HepG2 (cell line): ENCODE data around the gene CD300A. TPM values are rescaled to one million over a fixed set of nuclear protein-coding genes. Genes with fewer than 3 reads are reported as not detected.

Experiments
- FOSL1 ChIP-seq: sonication (generic); formaldehyde crosslinking; IDR thresholded peaks from 2 replicates; pipeline ENCODE4 v1.9.0; 2021; ENCODE audit warnings: missing genetic modification reagents, borderline replicate concordance
- GTF2F1 ChIP-seq: fragments of 150-350 bp; IDR thresholded peaks from 2 replicates; pipeline ENCODE4 v1.6.1; 2014; ENCODE audit warnings: low read length
- HNF4A ChIP-seq: sonication (generic); formaldehyde crosslinking; IDR thresholded peaks from 2 replicates; pipeline ENCODE4 v1.4.0; 2020; ENCODE audit warnings: missing genetic modification reagents
- HOXA7 ChIP-seq: sonication (generic); formaldehyde crosslinking; IDR thresholded peaks from 2 replicates; pipeline ENCODE4 v1.8.1; 2022; ENCODE audit warnings: mild to moderate bottlenecking, missing genetic modification reagents, moderate library complexity
- MED1 ChIP-seq: sonication (generic); formaldehyde crosslinking; IDR thresholded peaks from 2 replicates; pipeline ENCODE4 v1.4.0; 2020; ENCODE audit warnings: missing genetic modification reagents
- MXI1 ChIP-seq: IDR thresholded peaks from 3 replicates; pipeline ENCODE4 v1.6.1; 2012; ENCODE audit warnings: low read depth, low read length, inconsistent platforms, borderline replicate concordance
- MZF1 ChIP-seq: sonication (generic); formaldehyde crosslinking; IDR thresholded peaks from 2 replicates; pipeline ENCODE4 v1.8.1; 2023; ENCODE audit warnings: mild to moderate bottlenecking, missing genetic modification reagents, borderline replicate concordance
- NR1H2 ChIP-seq: sonication (generic); formaldehyde crosslinking; IDR thresholded peaks from 2 replicates; pipeline ENCODE4 v1.8.1; 2022; ENCODE audit warnings: low read depth, missing genetic modification reagents, borderline replicate concordance
- PLRG1 ChIP-seq: fragments of 450-650 bp; conservative IDR thresholded peaks from 2 replicates; pipeline ENCODE4 v1.6.1; 2016
- PPARG ChIP-seq: conservative IDR thresholded peaks from 2 replicates; pipeline ENCODE4 v1.6.1; 2016; ENCODE audit warnings: missing biosample characterization, missing genetic modification reagents
- RAD51 ChIP-seq: fragments of 450-650 bp; IDR thresholded peaks from 2 replicates; pipeline ENCODE4 v1.6.1; 2016; ENCODE audit warnings: borderline replicate concordance
- RBM39 ChIP-seq: fragments of 200-400 bp; formaldehyde crosslinking; IDR thresholded peaks from one replicate; pipeline ENCODE4 v1.6.1; 2018; ENCODE audit warnings: antibody characterized with exemption, mild to moderate bottlenecking, low read depth, low read length; ENCODE audit not compliant: poor library complexity, severe bottlenecking
- RFX5 ChIP-seq: IDR thresholded peaks from 2 replicates; pipeline ENCODE4 v1.6.1; 2011; ENCODE audit warnings: low read depth, low read length, improper control_type of control experiment
- RNF2 ChIP-seq: fragments of 450-650 bp; conservative IDR thresholded peaks from 2 replicates; pipeline ENCODE4 v1.6.1; 2016; ENCODE audit warnings: low read depth
- SMAD3 ChIP-seq: sonication (generic); formaldehyde crosslinking; IDR thresholded peaks from 2 replicates; pipeline ENCODE4 v1.4.0; 2020; ENCODE audit warnings: missing genetic modification reagents
- SMC3 ChIP-seq: IDR thresholded peaks from 2 replicates; pipeline ENCODE4 v1.6.1; 2011; ENCODE audit warnings: low read length, improper control_type of control experiment
- SUZ12 ChIP-seq: fragments of 150-350 bp; IDR thresholded peaks from 2 replicates; pipeline ENCODE4 v1.6.1; 2014; ENCODE audit warnings: low read depth, low read length
- THYN1 ChIP-seq: sonication (generic); formaldehyde crosslinking; IDR thresholded peaks from 2 replicates; pipeline ENCODE4 v1.8.1; 2023; ENCODE audit warnings: low read depth, mild to moderate bottlenecking, moderate library complexity, missing genetic modification reagents, borderline replicate concordance
- TOPORS ChIP-seq: sonication (generic); formaldehyde crosslinking; IDR thresholded peaks from 2 replicates; pipeline ENCODE4 v1.8.0; 2023; ENCODE audit warnings: mild to moderate bottlenecking, missing genetic modification reagents
- ZBTB1 ChIP-seq: sonication (generic); formaldehyde crosslinking; IDR thresholded peaks from 2 replicates; pipeline ENCODE4 v1.4.0; 2020; ENCODE audit warnings: missing genetic modification reagents, borderline replicate concordance
- ZNF235 ChIP-seq: sonication (generic); formaldehyde crosslinking; IDR thresholded peaks from 2 replicates; pipeline ENCODE4 v1.8.1; 2023; ENCODE audit warnings: mild to moderate bottlenecking, missing genetic modification reagents, borderline replicate concordance
- ZNF460 ChIP-seq: sonication (generic); formaldehyde crosslinking; IDR thresholded peaks from 2 replicates; pipeline ENCODE4 v1.5.1; 2020; ENCODE audit warnings: missing genetic modification reagents, mild to moderate bottlenecking, borderline replicate concordance
- ZNF672 ChIP-seq: sonication (generic); formaldehyde crosslinking; IDR thresholded peaks from 2 replicates; pipeline ENCODE4 v1.8.1; 2022; ENCODE audit warnings: missing genetic modification reagents
- ZNF772 ChIP-seq: sonication (generic); formaldehyde crosslinking; IDR thresholded peaks from 2 replicates; pipeline ENCODE4 v1.5.0; 2020; ENCODE audit warnings: mild to moderate bottlenecking, missing genetic modification reagents
- ZNF891 ChIP-seq: sonication (generic); formaldehyde crosslinking; IDR thresholded peaks from 2 replicates; pipeline ENCODE4 v1.5.0; 2020; ENCODE audit warnings: mild to moderate bottlenecking, missing genetic modification reagents
- ZZZ3 ChIP-seq: sonication (generic); formaldehyde crosslinking; IDR thresholded peaks from 2 replicates; pipeline ENCODE4 v1.4.0; 2020; ENCODE audit warnings: missing genetic modification reagents, mild to moderate bottlenecking, borderline replicate concordance
- polyA plus RNA-seq, 8 experiments: library from polyadenylated mRNA; depleted of rRNA in 3 of 8; stranded (reverse) in 7 of 8; unstranded in 1 of 8; fragments of >200 nt; fragmentation: Illumina TruSeq in 4 of 8; extraction: Trizol in 4 of 8; gene quantifications; 2 replicates each; pipeline versions ENCODE4 v1.2.1 to v1.2.3, GENCODE V29; 2011 to 2016; ENCODE audit warnings: low read depth in 4 of 8, missing spikeins in 1 of 8, mixed read lengths in 1 of 8; ENCODE audit not compliant: insufficient read depth in 1 of 8
- total RNA-seq, 5 experiments: library from RNA; depleted of rRNA; stranded (reverse); fragments of >200 nt; fragmentation: Illumina TruSeq; extraction: Trizol; gene quantifications; 2 replicates each; pipeline ENCODE4 v1.2.3, GENCODE V29; 2016; ENCODE audit warnings: low read depth in 1 of 5
- TF ChIP-seq, protein P1 (sequence below): sonication (generic); formaldehyde crosslinking; IDR thresholded peaks from 2 replicates; pipeline ENCODE4 v1.4.0; 2020; ENCODE audit warnings: mild to moderate bottlenecking, missing genetic modification reagents
- TF ChIP-seq, protein P2 (sequence below): sonication (generic); formaldehyde crosslinking; IDR thresholded peaks from 2 replicates; pipeline ENCODE4 v1.4.0; 2020; ENCODE audit warnings: missing genetic modification reagents, borderline replicate concordance
- TF ChIP-seq, protein P3 (sequence below): sonication (generic); formaldehyde crosslinking; IDR thresholded peaks from 2 replicates; pipeline ENCODE4 v1.5.1; 2020; ENCODE audit warnings: missing genetic modification reagents, mild to moderate bottlenecking, borderline replicate concordance

The CD300A gene
- total and polyA plus RNA-seq, 2 of the 13 experiments (the other 11 are each of a cell fraction or from before 2014, with no cell fraction given): not detected

DNA sequence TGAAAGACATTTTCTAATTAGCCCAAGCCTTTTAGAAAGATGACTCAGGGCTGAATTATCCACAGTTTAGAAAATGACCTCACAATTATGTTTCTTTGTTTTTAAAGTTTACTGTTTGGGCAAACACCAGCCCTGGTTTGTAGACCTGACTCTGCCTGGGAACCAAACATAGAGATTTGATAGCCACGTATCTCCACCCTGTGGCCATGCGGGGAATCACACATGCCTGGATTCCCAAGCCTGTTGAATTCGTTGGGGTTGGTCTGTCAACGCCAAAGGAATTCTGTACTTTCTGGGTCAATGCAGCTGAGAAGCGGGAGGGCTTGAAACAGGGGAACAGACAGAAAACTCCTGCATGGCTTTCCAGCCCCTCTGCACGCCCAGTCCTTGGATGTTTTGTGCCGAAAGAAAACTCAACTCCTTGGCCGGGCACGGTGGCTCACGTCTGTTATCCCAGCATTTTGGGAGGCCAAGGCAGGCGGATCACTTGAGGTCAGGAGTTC lies 26.9 kb downstream of the CD300A start (continued):
- TF ChIP-seq, protein P1, sequence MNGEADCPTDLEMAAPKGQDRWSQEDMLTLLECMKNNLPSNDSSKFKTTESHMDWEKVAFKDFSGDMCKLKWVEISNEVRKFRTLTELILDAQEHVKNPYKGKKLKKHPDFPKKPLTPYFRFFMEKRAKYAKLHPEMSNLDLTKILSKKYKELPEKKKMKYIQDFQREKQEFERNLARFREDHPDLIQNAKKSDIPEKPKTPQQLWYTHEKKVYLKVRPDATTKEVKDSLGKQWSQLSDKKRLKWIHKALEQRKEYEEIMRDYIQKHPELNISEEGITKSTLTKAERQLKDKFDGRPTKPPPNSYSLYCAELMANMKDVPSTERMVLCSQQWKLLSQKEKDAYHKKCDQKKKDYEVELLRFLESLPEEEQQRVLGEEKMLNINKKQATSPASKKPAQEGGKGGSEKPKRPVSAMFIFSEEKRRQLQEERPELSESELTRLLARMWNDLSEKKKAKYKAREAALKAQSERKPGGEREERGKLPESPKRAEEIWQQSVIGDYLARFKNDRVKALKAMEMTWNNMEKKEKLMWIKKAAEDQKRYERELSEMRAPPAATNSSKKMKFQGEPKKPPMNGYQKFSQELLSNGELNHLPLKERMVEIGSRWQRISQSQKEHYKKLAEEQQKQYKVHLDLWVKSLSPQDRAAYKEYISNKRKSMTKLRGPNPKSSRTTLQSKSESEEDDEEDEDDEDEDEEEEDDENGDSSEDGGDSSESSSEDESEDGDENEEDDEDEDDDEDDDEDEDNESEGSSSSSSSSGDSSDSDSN (CRISPR knock-in tag): no peak
- TF ChIP-seq MZF1 (CRISPR knock-in tag) (no peak), HOXA7 (CRISPR knock-in tag) (no peak), HNF4A (CRISPR knock-in tag) (no peak), ZNF672 (CRISPR knock-in tag) (no peak), RBM39 (no peak), RAD51 (no peak), ZNF772 (CRISPR knock-in tag) (no peak), MED1 (CRISPR knock-in tag) (no peak), TOPORS (CRISPR knock-in tag) (no peak), THYN1 (CRISPR knock-in tag) (no peak), RNF2 (no peak), ZNF891 (CRISPR knock-in tag) (0 out of 2 replicates have a peak, but pooled peaks have one; percentile 43), SMC3 (peak; percentile 97), PLRG1 (no peak), ZNF460 (CRISPR knock-in tag) (no peak; the same call in 1 of the 2 replicates), SUZ12 (no peak), SMAD3 (CRISPR knock-in tag) (0 out of 2 replicates have a peak, but pooled peaks have one; percentile 37), GTF2F1 (no peak), NR1H2 (CRISPR knock-in tag) (no peak), PPARG (CRISPR knock-in tag) (0 out of 2 replicates have a peak, but pooled peaks have one; percentile 16), ZZZ3 (no peak), FOSL1 (no peak), ZNF235 (no peak), RFX5 (no peak), ZBTB1 (CRISPR knock-in tag) (no peak), MXI1 (0 out of 3 replicates have a peak, but pooled peaks have one; percentile 17)
- TF ChIP-seq, protein P2, sequence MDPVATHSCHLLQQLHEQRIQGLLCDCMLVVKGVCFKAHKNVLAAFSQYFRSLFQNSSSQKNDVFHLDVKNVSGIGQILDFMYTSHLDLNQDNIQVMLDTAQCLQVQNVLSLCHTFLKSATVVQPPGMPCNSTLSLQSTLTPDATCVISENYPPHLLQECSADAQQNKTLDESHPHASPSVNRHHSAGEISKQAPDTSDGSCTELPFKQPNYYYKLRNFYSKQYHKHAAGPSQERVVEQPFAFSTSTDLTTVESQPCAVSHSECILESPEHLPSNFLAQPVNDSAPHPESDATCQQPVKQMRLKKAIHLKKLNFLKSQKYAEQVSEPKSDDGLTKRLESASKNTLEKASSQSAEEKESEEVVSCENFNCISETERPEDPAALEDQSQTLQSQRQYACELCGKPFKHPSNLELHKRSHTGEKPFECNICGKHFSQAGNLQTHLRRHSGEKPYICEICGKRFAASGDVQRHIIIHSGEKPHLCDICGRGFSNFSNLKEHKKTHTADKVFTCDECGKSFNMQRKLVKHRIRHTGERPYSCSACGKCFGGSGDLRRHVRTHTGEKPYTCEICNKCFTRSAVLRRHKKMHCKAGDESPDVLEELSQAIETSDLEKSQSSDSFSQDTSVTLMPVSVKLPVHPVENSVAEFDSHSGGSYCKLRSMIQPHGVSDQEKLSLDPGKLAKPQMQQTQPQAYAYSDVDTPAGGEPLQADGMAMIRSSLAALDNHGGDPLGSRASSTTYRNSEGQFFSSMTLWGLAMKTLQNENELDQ: no peak
- TF ChIP-seq, protein P3, sequence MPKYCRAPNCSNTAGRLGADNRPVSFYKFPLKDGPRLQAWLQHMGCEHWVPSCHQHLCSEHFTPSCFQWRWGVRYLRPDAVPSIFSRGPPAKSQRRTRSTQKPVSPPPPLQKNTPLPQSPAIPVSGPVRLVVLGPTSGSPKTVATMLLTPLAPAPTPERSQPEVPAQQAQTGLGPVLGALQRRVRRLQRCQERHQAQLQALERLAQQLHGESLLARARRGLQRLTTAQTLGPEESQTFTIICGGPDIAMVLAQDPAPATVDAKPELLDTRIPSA (CRISPR knock-in tag): 0 out of 2 replicates have a peak, but pooled peaks have one; percentile 54
